Right renal cortex interstitium (tissue), 3 donors: ENCODE results near the gene ZBTB7B. TPM values are rescaled to one million over a fixed set of nuclear protein-coding genes. Genes with fewer than 3 reads are reported as not detected.

Experiments
- DNase-seq, 3 donors: peaks; one replicate each; pipeline ENCODE4 v3.0.0-alpha.2; 2013; ENCODE audit warnings: low read depth in 3 of 3, low spot score in 2 of 3
- polyA plus RNA-seq, 3 donors: library from polyadenylated mRNA; unstranded; fragments of 120-200 nt; gene quantifications; one replicate each; pipeline ENCODE4 v1.2.1, GENCODE V29; 2013; ENCODE audit not compliant: insufficient read length in 3 of 3

The ZBTB7B gene
- polyA plus RNA-seq, 3 donors, result 10.0 to 13.8 (median 11.5) TPM

- DNase-seq, result peak in 2 of 3 donors; percentile 98 to 99
Observed at GRCh38 chr1:155001675-155002463, 733 bp upstream of the ZBTB7B start.

DNA sequence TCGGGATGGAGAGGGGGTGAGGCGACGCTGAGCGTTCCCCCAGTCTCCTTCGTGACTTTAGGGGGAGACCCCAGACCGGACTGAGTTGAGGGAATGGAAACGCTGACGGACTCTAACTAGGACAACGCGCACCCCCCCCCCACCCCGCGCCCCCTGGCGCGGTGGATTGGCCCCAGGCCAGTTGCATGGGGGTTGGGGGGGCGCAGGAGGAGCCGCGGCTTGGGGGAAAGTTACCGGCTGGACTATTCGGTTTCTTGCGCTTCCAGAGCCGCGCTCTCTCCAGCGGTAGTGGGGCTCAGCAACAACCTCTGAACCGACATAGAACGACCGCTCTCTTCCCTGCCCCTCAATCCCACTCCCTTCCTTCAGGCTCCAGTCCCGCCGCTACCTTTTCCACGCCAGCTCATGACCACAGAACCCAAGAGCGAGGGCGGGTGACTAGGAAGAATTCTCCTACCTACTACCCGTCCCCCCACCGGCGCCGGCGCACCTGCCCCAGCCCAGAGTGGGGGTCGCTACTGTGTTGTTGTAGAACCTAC is 694 bp downstream of the ZBTB7B start:
- no peak for DNase-seq

DNA sequence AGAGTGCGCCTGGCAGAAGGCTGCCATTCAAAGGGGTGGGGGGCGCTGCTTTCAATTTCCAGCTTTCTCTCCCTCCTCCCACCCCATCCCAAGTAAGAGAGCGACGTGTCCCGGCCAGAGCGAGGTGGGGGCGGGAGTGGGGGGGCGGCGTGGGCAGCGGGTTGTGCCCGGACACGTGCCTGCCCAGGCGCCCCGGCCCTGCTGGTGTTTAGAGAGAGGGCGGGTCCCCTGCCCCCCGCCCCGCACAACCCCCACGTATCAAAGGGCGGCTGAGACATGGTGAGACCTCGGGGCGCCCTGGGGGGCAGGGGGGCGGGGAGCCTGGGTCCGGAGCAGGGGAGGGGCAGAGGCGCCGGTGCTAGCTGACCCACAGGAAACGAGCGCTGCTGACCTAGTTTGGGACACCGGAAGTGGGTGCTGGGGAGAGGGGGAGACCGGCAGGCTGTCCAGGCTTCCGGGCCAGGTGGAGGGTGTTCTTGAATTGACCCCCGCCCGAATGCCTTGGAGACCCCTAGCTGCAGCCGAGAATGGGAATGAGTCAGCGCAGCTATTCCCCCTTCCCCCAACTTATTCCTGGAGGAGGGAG is 1.3 kb downstream of the ZBTB7B start:
- no peak for DNase-seq

DNA sequence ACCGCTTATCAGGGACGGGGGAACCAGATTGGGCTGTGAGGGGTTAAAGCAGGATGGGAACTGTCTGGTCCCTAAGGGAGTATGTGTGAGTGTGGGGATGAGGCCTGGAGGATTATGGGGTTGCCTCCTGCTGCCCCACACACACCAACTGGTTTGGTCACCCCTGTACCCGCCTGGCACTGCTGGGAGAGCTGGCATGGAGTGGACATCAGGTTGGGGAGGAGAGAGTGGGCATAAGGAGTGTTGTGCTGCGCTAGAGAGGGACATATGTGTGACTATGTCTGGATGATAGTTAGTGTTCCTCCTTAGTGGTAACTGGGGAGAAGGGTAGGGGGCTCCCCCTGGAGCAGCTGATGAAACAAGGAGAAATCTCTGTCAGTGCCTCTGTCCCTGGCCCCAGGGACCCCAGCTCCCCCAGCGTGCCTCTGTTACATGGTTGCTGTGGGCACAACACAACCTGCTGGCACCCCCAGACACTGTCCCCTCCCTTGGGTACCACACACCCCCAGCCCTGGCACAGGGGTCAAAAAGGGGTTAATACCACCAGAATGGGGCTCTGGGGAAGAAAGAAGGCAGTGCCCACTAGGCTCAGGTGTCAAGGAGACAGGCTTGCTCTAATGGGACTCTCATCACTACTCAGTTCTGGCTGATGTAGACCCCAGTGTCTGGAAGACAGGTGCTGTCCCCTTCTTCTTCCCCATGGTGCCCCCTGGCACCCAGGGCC is 1.9 kb downstream of the ZBTB7B start:
- no peak for DNase-seq

DNA sequence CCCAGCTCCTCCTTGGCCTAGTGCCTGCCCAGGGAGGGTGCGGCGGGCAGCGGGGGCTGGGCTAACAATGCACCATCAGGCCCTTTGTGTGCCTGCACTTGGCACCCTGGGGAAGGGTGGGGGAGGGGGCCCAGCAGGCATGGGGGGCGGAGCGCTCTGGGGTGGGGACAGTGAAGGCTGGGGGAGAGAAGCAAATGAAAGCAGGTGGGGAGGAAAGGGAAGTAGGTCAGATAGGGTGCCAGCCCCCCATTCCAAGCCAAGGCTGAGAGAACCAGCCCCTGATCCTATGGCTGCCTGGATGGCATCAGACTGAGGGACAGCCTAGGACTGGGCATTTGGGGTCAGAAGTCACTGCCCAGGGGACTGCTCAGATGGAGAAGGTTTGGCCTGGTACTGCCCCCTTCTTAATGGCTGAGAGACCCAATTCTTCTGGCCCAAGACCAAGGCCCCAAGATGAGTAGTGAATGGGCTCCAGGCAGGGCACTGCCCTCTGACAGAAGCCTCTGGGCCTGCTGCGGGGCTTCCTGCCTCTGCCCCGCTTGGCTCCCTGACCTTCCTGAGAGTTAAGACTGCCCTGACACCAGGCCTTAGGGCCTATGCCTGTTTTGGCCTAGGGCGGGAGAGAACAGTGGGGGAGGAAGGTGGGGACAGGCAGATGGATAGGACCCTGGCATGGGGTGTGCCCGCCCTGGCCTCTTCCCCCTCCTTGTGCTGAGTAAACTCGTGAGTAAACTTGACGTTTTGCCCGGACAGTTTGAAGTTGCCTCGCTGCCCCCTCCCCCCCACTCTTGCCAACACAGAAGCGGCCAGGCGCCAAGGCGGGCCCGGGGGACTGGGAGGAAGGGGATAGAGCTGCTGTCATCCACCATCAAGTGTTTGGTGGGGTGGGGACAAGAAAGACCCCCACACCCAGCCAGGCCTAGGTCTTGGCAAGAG is 2.7 kb downstream of the ZBTB7B start:
- DNase-seq, result no peak

DNA sequence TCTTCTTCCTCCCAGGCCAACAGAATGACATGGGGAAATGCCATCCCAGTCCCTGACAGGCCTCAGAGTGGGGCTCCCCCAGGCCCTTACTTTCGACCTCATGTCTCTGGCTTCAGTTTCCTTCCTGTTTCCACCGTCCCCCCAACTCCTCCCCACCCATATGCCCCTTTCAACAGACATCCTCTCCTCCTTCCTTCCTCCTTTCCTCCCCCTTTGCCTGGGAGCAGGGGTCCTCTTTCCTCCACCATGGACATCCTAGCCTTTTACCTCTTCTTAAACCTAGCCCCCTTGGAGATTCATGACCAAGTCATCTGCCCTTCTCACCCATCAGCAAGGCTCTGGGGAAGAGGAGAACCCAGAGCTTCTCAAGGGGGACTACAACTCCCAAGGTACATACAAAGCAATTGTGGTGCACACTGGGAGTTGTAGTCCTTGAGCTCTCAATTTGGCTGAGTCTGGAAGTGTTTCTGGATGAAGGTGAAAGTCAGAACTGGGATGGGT is 4.0 kb downstream of the ZBTB7B start:
- DNase-seq, result no peak

DNA sequence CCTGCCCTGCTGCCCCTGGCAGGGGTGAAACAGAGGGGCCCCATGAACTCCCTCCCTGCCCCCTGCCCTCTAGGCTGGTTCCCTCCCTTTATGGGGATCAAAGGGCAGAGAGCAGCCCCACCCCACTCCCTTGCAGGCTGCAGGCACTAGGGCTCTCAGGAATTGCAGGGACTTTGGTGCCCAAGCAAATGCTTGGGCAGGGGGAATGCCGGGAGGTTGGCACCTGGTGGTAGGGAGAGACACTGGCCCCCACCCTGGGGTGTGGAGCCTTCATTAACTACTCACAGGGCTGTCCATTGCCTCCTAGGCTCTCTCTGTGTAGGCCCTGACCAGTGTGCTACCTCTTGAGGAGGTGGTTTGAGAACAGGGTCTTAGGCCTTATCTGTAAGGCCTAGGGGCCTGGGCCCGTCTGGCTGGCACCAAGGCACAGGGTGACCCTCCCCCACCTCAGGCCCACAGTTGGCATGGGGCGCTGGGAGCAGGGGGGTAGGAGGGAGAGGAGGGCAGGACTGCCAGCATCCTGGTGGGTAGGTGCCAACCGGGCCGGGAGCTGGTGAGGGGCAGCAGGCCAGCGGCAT is 4.7 kb downstream of the ZBTB7B start:
- no peak for DNase-seq

GRCh38 chr1:155008015-155008941 is 5.7 kb downstream of the ZBTB7B start:
- DNase-seq, result no peak

- no peak for DNase-seq
Observed at GRCh38 chr1:155009221-155009711, 6.7 kb downstream of the ZBTB7B start.

GRCh38 chr1:155009742-155010141 is 7.1 kb downstream of the ZBTB7B start:
- DNase-seq, result no peak

DNA sequence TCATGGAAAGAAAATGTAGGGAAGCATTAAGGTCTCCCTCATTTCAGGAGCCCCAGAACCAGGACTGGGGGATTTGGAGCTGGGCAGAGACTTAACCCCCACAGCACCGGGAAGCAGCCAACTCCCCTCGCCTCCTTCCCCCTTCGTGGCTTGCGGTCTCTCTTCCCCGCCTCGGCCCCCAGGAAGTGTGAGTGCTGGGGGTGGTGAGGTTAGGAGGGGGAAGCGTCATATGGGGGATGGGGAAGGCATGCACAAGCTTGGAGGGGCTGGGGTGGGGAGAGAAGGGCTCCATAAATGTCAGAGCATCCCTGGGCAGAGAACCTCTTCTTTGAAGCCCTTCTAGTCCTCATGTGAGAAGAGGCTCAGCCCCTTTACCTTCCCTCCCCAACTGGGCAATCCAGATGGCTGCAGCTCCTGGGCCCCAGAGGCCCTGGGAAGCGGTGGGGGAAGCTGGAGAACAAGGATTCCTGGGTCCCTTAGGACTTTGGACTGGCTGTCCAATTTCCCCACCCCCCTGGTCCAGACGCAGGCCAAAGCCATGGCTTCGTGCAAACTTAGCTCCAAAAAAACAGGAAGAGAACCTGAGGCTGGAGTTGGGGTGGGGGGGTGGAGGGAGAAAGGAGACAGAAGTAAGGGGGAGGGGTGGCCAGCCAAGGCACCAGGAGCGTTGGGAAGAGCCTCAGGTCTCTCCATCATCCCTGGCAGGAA is 7.8 kb downstream of the ZBTB7B start:
- no peak for DNase-seq

DNA sequence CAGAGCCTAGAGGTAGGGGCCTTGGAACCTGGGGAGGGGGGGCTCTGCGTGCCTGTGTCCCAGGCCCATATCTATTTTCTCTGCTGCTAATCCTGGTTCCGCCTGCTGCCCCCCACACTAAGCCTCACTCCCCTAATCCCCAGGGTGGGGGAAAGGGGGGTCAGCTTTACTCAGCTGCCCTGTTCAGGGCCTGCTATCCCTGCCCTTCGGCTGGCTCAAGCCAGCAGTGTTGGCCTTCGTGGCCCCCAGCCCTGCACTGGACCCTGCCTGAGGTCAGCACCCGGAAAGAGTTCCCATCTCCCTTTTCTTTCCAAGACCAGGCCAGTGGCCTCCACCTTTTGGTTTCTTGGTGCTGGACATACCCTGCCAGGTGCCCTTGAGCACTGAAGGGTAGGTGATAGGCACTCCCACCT is 8.4 kb downstream of the ZBTB7B start:
- no peak for DNase-seq

DNA sequence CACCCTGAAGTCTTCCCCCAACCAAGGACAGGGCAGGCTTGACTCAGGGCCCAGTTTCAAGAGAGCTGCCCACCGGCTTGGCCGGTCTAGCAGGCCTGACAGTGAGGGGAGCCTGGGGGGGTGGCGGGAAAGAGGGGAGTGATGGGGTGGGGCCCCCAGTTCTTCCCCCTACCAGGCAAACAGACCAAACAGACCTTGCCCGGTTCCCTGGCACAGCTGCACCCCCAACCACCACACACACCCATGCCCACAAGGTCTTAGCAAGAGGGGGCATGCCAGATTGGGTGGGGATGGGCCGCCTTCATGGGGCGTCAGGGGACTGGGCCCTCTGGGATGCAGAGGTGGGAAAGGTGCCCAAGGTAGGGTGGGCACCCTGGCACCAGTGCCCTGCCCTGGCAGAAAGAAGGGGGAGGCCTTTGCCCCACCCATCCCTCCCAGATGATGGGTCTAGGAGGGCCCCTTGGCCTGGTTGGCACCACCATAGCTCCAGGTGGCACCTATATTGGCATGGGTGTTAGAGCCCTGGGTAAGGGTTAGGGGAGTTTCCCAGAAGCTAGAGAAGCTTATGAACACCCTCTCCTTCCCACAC is 8.9 kb downstream of the ZBTB7B start:
- no peak for DNase-seq

DNA sequence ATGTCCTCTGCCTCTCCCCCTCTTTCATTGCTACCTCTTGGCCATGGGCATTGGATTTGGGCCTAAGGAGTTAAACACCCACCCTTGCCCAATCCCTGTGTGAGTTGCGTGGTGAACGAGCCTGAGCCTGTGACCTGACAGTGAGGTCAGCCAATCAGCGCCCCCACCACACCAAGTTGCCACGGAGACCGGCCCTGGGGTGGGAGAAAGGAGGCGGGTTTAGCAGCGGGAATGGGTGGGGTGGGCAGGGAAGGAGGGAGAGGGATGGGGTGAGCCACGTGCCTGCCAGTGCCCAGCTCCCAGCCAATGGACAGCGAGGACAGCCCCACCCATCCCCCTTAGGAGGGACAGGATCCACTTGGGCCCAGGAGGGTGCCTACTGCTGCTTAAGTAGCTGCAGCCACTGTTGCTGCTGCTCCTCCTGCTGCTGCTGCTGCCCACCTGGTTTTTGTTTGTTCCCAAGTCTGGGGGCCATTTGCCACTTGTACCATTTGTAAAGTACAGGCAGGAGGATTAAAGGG is 9.5 kb downstream of the ZBTB7B start:
- no peak for DNase-seq

GRCh38 chr1:155012776-155013602 is 10.4 kb downstream of the ZBTB7B start:
- no peak for DNase-seq

DNA sequence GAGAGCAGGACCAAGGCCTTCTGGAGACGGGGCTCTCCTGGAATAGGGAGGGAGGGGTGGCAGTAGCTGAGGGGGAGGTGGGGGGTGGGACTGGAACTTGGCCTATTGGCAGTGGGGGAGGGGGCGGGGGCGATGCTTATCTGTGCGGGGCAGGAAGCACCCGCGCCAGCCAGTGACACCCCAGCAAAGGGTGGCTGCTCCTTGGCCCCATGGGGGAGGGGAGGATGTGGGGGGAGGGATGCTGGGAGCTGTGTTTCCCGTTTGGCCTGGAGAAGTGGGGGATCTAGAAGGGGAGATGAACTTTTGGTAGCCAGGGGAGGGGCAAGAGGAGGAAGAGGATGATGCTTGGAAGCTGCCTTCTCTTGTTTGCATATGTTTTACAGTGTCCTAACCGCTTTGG is 11.0 kb downstream of the ZBTB7B start:
- DNase-seq, result no peak
